PC-9 (cell line): ENCODE measurements around the gene IFI27L2. TPM values are rescaled to one million over a fixed set of nuclear protein-coding genes. Genes with fewer than 3 reads are reported as not detected.

Source experiments
- BruUV-seq: library from RNA; stranded (reverse); fragments of 400-500 nt; replicated peaks from 2 replicates; lab custom pipeline; 2021; lab: Mats Ljungman, UMichigan
- CTCF ChIA-PET: fragments of 300-600 bp; sonication (Branson Sonifier 250); formaldehyde crosslinking; loops from one replicate; lab custom pipeline; 2022; ENCODE audit warnings: antibody characterized with exemption; lab: Charles Lee
- POLR2A ChIA-PET: fragments of 300-600 bp; sonication (Branson Sonifier 250); formaldehyde crosslinking; loops from one replicate; lab custom pipeline; 2022; ENCODE audit warnings: antibody characterized with exemption; ENCODE audit not compliant: unreplicated experiment; lab: Charles Lee
- DNase-seq, 2 experiments: peaks; one replicate each; pipeline versions ENCODE4 v3.0.0 to v3.0.0-alpha.2; 2015 to 2022; ENCODE audit warnings: mixed read lengths in 1 of 2
- H2AFZ ChIP-seq: fragments of 200-600 bp; sonication (generic); 2 replicates; pipeline ENCODE4 v1.8.1; 2017; ENCODE audit warnings: antibody characterized with exemption
- H3F3A ChIP-seq: fragments of 200-600 bp; sonication (generic); 2 replicates; pipeline ENCODE4 v1.8.1; 2017; ENCODE audit warnings: antibody characterized with exemption, mild to moderate bottlenecking, low read depth; ENCODE audit not compliant: insufficient read depth
- H3K27ac ChIP-seq: fragments of 200-600 bp; sonication (generic); 2 replicates; pipeline ENCODE4 v1.6.1; 2016; ENCODE audit warnings: mixed run types
- H3K27me3 ChIP-seq: fragments of 200-600 bp; sonication (generic); 2 replicates; pipeline ENCODE4 v1.6.1; 2016; ENCODE audit warnings: low read depth, mixed run types; ENCODE audit not compliant: insufficient read depth
- H3K36me3 ChIP-seq: fragments of 200-600 bp; sonication (generic); 2 replicates; pipeline ENCODE4 v1.6.1; 2016; ENCODE audit warnings: low read depth, mixed run types
- H3K4me1 ChIP-seq: fragments of 200-600 bp; sonication (generic); replicated peaks from 2 replicates; pipeline ENCODE4 v1.6.1; 2016; ENCODE audit warnings: mixed run types; ENCODE audit not compliant: insufficient read depth
- H3K4me2 ChIP-seq: fragments of 200-600 bp; sonication (generic); 2 replicates; pipeline ENCODE4 v1.6.1; 2017; ENCODE audit warnings: mixed run types
- H3K4me3 ChIP-seq: fragments of 200-600 bp; sonication (generic); 2 replicates; pipeline ENCODE4 v1.6.1; 2016; ENCODE audit warnings: mixed run types
- H3K79me2 ChIP-seq: fragments of 200-600 bp; sonication (generic); 2 replicates; pipeline ENCODE4 v1.6.1; 2017; ENCODE audit warnings: low read depth, mixed run types
- H3K9me2 ChIP-seq: fragments of 200-600 bp; sonication (generic); 2 replicates; pipeline ENCODE4 v1.8.1; 2017; ENCODE audit warnings: mild to moderate bottlenecking; ENCODE audit not compliant: insufficient read depth
- H3K9me3 ChIP-seq: fragments of 200-600 bp; sonication (generic); 2 replicates; pipeline ENCODE4 v1.8.1; 2016; ENCODE audit warnings: low read depth; ENCODE audit not compliant: insufficient read depth
- H4K20me1 ChIP-seq: fragments of 200-600 bp; sonication (generic); 2 replicates; pipeline ENCODE4 v1.8.1; 2017; ENCODE audit not compliant: insufficient read depth
- EZH2 ChIP-seq: fragments of 200-600 bp; sonication (generic); IDR thresholded peaks from 2 replicates; pipeline ENCODE4 v1.8.0; 2017; ENCODE audit warnings: antibody characterized with exemption, low read depth
- intact Hi-C: fragments of 100-400 bp; cut with micrococcal nuclease; formaldehyde crosslinking; loops from one replicate; pipeline ENCODE4 v1.10.0; 2022; ENCODE audit not compliant: unreplicated experiment
- total RNA-seq: library from RNA; stranded (reverse); gene quantifications from 2 replicates; pipeline ENCODE4 v1.2.3, GENCODE V29; 2021
- TF ChIP-seq, protein P1 (sequence below): fragments of 200-600 bp; sonication (generic); conservative IDR thresholded peaks from 2 replicates; pipeline ENCODE4 v1.6.1; 2017; ENCODE audit warnings: mixed run types, antibody characterized with exemption, mild to moderate bottlenecking, moderate library complexity

The IFI27L2 gene
- total RNA-seq, 1 experiment from 2014 or later = 5.4 TPM

DNA sequence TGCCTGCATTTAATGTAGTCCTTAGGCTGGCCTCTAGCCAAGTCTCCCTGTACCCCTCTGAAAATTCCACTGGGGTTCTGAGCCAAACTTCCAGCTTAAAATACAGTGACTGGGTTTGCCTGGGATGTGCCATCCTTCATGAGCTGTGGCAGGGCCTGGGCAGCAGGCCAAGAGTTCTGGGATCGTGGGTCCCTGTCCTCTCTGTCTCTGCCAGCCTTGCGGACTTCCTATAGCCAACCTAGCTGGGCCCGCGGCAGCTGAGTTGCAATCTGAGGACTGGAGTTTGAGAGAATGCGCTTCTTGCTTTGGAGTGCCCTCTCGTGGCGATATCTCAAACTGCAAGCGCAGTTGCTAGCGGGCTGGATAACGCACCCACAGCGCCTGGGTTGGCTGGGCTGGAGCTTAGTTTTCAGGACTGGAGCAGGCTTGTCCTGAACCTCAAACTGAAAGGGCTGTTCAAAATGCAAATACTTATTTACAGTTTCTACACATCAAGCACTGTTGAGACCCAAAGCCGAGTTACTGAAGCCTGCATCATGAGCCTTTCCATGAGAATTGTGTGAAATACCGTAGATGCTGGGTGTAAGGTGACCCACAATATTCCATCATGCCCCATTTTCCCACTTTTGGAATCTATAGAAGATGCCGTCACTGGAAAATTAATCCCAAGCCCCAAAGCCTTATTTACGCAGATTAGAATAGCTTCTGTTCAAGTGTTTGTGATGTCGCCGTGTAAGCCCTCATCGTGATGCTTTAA, 7.3 kb upstream of the IFI27L2 start:
- Histone ChIP-seq H3K9me2 (no peaks in the 10 kb centered on the region), H3K27me3 (no peaks in the 10 kb centered on the region), H3F3A (no peaks in the 10 kb centered on the region), H3K4me1 (no peaks in the 10 kb centered on the region), H2AFZ (no peak overlapping the region), H3K9me3 (no peaks in the 10 kb centered on the region), H3K27ac (no peak overlapping the region), H3K79me2 (no peaks in the 10 kb centered on the region), H4K20me1 (no peaks in the 10 kb centered on the region), H3K4me2 (no peak overlapping the region), H3K36me3 (no peaks in the 10 kb centered on the region), H3K4me3 (no peak overlapping the region)
- ChIA-PET CTCF (interaction anchor here (0.6 to 1.1 kb wide), 4 partner anchors 43 to 1271 kb away, joined by 3 to 10 read pairs (median 6); partner anchors contain the start of genes DDX24 and IFI27L1), POLR2A (interaction anchor here (0.7 kb wide), 1 partner anchor 100 kb away, joined by 5 read pairs; no protein-coding TSS in a partner anchor)
- peak in 1 of 2 experiments; percentile 44 for DNase-seq
- no TSS peak for BruUV-seq
- intact Hi-C loops = loop anchor here (1.0 to 5.0 kb wide), 3 partner anchors 84 to 195 kb away; no protein-coding TSS in a partner anchor
- no peak for TF ChIP-seq EZH2
- TF ChIP-seq, protein P1, sequence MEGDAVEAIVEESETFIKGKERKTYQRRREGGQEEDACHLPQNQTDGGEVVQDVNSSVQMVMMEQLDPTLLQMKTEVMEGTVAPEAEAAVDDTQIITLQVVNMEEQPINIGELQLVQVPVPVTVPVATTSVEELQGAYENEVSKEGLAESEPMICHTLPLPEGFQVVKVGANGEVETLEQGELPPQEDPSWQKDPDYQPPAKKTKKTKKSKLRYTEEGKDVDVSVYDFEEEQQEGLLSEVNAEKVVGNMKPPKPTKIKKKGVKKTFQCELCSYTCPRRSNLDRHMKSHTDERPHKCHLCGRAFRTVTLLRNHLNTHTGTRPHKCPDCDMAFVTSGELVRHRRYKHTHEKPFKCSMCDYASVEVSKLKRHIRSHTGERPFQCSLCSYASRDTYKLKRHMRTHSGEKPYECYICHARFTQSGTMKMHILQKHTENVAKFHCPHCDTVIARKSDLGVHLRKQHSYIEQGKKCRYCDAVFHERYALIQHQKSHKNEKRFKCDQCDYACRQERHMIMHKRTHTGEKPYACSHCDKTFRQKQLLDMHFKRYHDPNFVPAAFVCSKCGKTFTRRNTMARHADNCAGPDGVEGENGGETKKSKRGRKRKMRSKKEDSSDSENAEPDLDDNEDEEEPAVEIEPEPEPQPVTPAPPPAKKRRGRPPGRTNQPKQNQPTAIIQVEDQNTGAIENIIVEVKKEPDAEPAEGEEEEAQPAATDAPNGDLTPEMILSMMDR = peak; percentile 84

GRCh38 chr14:94135476-94135875, 6.1 kb upstream of the IFI27L2 start:
- Histone ChIP-seq H3K4me1 (no peaks in the 10 kb centered on the region), H3K4me3 (no peak overlapping the region), H3K27me3 (no peaks in the 10 kb centered on the region), H2AFZ (no peak overlapping the region), H3K36me3 (no peaks in the 10 kb centered on the region), H3K9me2 (no peaks in the 10 kb centered on the region), H3K27ac (no peak overlapping the region), H3K4me2 (no peak overlapping the region), H3K79me2 (no peaks in the 10 kb centered on the region), H4K20me1 (no peaks in the 10 kb centered on the region), H3F3A (no peaks in the 10 kb centered on the region), H3K9me3 (no peaks in the 10 kb centered on the region)
- no TSS peak for BruUV-seq
- ChIA-PET POLR2A (no interaction called here), CTCF (no interaction called here)
- no peak for DNase-seq
- intact Hi-C loops = loop anchor here (5.0 kb wide), 1 partner anchor 83 kb away; no protein-coding TSS in a partner anchor
- no peak for TF ChIP-seq EZH2
- TF ChIP-seq, protein P1 = no peak

- no peak overlapping the region for H3K27ac ChIP-seq
- no peak overlapping the region for H3K4me2 ChIP-seq
- no peaks in the 10 kb centered on the region for H4K20me1 ChIP-seq
- ChIA-PET POLR2A (no interaction called here), CTCF (interaction anchor here (0.6 to 0.7 kb wide), 2 partner anchors 39 to 990 kb away, joined by 3 to 4 read pairs; no protein-coding TSS in a partner anchor)
- H3K9me3 ChIP-seq = no peaks in the 10 kb centered on the region
- H3F3A ChIP-seq = no peaks in the 10 kb centered on the region
- H3K9me2 ChIP-seq = no peaks in the 10 kb centered on the region
- H3K79me2 ChIP-seq = no peaks in the 10 kb centered on the region
- no peaks in the 10 kb centered on the region for H3K36me3 ChIP-seq
- no peaks in the 10 kb centered on the region for H3K27me3 ChIP-seq
- no TSS peak for BruUV-seq
- no peak overlapping the region for H3K4me3 ChIP-seq
- intact Hi-C loops = no loop called here
- TF ChIP-seq, protein P1 = peak; percentile 80
- no peak for TF ChIP-seq EZH2
- DNase-seq = peak in 1 of 2 experiments; percentile 37
- H2AFZ ChIP-seq = no peak overlapping the region
- H3K4me1 ChIP-seq = 0 out of 2 replicates have a peak, but pooled peaks cover 4% of the 10 kb centered on the region
These were observed 3.0 kb upstream of the IFI27L2 start for GRCh38 chr14:94132285-94132887.
